HL-60 (cell line): ENCODE results near the gene SPINK8.
"Not testable (repeated sequence)": the region's sequence is repeated elsewhere in the genome, so short reads cannot be mapped to it uniquely, and the experiment has no call there.

Experiments used
- DNase-seq, 2 experiments: peaks; one replicate each; pipeline ENCODE4 v3.0.0-alpha.2; 2010 to 2020; ENCODE audit warnings: low read depth in 1 of 2, low spot score in 1 of 2
- H3K27ac ChIP-seq: fragments of 250-450 bp; sonication (Bioruptor Pico); replicated peaks from 2 replicates; pipeline ENCODE4 v1.5.1; 2020; ENCODE audit warnings: mild to moderate bottlenecking, moderate library complexity
- H3K27me3 ChIP-seq: fragments of 250-450 bp; sonication (Bioruptor Pico); 2 replicates; pipeline ENCODE4 v1.5.1; 2021; ENCODE audit warnings: mild to moderate bottlenecking, moderate library complexity; ENCODE audit not compliant: insufficient read depth, poor library complexity, severe bottlenecking
- H3K4me3 ChIP-seq: replicated peaks from 2 replicates; pipeline ENCODE4 v1.5.1; 2011; ENCODE audit warnings: mild to moderate bottlenecking, control low read depth, low read length; ENCODE audit not compliant: insufficient read depth
- CTCF ChIP-seq: IDR thresholded peaks from one replicate; pipeline ENCODE4 v1.5.1; 2011; ENCODE audit warnings: low read length, control low read depth, inconsistent platforms; ENCODE audit not compliant: insufficient read depth
- GABPA ChIP-seq: IDR thresholded peaks from 2 replicates; pipeline ENCODE4 v1.6.1; 2012; ENCODE audit warnings: low read depth
- POLR2AphosphoS5 ChIP-seq: IDR thresholded peaks from 2 replicates; pipeline ENCODE4 v1.6.1; 2012; ENCODE audit warnings: low read depth
- REST ChIP-seq: IDR thresholded peaks from 2 replicates; pipeline ENCODE4 v1.6.1; 2012; ENCODE audit warnings: low read depth; ENCODE audit not compliant: insufficient replicate concordance
- SPI1 ChIP-seq: IDR thresholded peaks from 2 replicates; pipeline ENCODE4 v1.6.1; 2012; ENCODE audit warnings: low read depth, mild to moderate bottlenecking, borderline replicate concordance

The SPINK8 gene

GRCh38 chr3:48344867-48345507, 11.5 kb upstream of the SPINK8 start:
- DNase-seq = no peak
- Histone ChIP-seq H3K27ac (no peak overlapping the region), H3K4me3 (no peak overlapping the region), H3K27me3 (no peaks in the 10 kb centered on the region)
- TF ChIP-seq GABPA (no peak), REST (no peak), POLR2AphosphoS5 (no peak), SPI1 (no peak), CTCF (no peak)

- Histone ChIP-seq H3K27me3 (no peaks in the 10 kb centered on the region), H3K27ac (no peak overlapping the region), H3K4me3 (no peak overlapping the region)
- no peak for TF ChIP-seq GABPA
- TF ChIP-seq SPI1 = no peak
- TF ChIP-seq CTCF = no peak
- no peak for TF ChIP-seq REST
- no peak for TF ChIP-seq POLR2AphosphoS5
- DNase-seq = no peak
Measured at GRCh38 chr3:48343432-48343831, 10.0 kb upstream of the SPINK8 start.

GRCh38 chr3:48338635-48339034, 5.2 kb upstream of the SPINK8 start:
- peak in 1 of 2 experiments; percentile 63 for DNase-seq
- Histone ChIP-seq H3K27me3 (no peaks in the 10 kb centered on the region), H3K4me3 (no peak overlapping the region), H3K27ac (peak overlapping the region; percentile 2; the same call in 1 of the 2 replicates)
- TF ChIP-seq SPI1 (peak; percentile 59; the same call in 1 of the 2 replicates), GABPA (no peak)

- H3K4me3 ChIP-seq, H3K27me3 ChIP-seq, DNase-seq: not testable (repeated sequence)
- H3K27ac ChIP-seq = peak overlapping the region; percentile 86
Measured at GRCh38 chr3:48337536-48337935, 4.1 kb upstream of the SPINK8 start.

- H3K27ac ChIP-seq = peak overlapping the region; percentile 86
- TF ChIP-seq POLR2AphosphoS5 = peak; percentile 70
- peak; percentile 66 for TF ChIP-seq GABPA
- TF ChIP-seq SPI1 = peak; percentile 44; the same call in 1 of the 2 replicates
- H3K4me3 ChIP-seq, H3K27me3 ChIP-seq: not testable (repeated sequence)
- peak; percentile 87 to 96 for DNase-seq
Measured at GRCh38 chr3:48335286-48335685, 1.8 kb upstream of the SPINK8 start.
